Sigmoid colon (tissue), 3 donors: ENCODE data around the gene SERTAD2.

ENCODE experiments used
- POLR2A ChIP-seq, 2 donors: fragments of 450-650 bp; IDR thresholded peaks; one replicate each; pipeline ENCODE4 v1.6.1; 2016; ENCODE audit warnings: antibody characterized with exemption in 2 of 2, mild to moderate bottlenecking in 2 of 2, moderate library complexity in 2 of 2
- TF ChIP-seq, protein P1 (sequence below), 4 experiments: fragments of 450-650 bp in 3 of 4; fragments of 200-600 bp in 1 of 4; IDR thresholded peaks; one replicate each; pipeline ENCODE4 v1.5.1; 2016 to 2019; ENCODE audit warnings: antibody characterized with exemption in 4 of 4, mild to moderate bottlenecking in 3 of 4, moderate library complexity in 2 of 4

DNA sequence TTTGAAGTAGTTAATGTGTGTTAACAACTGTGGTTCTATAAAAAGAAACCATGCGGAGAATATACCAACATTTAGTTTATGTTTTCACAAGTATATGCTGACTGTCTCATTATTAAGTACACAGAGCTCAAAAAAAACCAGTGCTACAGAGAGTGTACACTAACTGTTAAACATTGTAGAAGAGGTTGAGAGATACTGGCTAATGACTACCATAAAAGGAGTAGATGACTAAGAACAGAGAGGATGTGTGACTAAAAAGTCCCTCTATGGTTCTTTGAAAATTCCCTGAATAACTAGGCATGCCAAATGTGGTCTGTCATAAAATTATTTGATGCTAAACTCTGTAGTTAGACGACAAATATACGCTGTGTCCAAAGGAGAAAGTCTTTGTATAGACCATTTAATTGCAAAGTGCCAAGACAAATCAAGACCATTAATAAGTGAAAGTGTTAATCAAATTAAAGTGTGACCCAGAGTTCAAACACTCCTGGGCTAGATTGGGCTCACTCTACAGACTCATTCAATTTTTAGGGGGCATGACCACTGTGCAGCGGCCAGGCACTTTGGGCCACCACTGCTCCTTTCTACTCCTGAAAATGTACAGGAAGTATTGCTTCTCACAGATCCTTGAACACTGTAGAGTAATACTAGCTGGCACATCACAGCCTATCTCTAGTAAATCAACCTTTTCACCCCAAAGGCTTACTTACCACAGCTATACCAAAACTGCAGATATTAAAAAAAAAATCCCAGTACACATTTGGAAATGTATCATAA is 45.1 kb upstream of the SERTAD2 start:
- TF ChIP-seq, protein P1, sequence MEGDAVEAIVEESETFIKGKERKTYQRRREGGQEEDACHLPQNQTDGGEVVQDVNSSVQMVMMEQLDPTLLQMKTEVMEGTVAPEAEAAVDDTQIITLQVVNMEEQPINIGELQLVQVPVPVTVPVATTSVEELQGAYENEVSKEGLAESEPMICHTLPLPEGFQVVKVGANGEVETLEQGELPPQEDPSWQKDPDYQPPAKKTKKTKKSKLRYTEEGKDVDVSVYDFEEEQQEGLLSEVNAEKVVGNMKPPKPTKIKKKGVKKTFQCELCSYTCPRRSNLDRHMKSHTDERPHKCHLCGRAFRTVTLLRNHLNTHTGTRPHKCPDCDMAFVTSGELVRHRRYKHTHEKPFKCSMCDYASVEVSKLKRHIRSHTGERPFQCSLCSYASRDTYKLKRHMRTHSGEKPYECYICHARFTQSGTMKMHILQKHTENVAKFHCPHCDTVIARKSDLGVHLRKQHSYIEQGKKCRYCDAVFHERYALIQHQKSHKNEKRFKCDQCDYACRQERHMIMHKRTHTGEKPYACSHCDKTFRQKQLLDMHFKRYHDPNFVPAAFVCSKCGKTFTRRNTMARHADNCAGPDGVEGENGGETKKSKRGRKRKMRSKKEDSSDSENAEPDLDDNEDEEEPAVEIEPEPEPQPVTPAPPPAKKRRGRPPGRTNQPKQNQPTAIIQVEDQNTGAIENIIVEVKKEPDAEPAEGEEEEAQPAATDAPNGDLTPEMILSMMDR (IDR thresholded peaks at IDR 0.05) = no peak
- TF ChIP-seq POLR2A (IDR thresholded peaks at IDR 0.05) = no peak
